Transverse colon (tissue), 4 donors: ENCODE results near the gene RAD9A. TPM values are rescaled to one million over a fixed set of nuclear protein-coding genes. Genes with fewer than 3 reads are reported as not detected.
A peak's percentile ranks its signal among the peaks of the same experiment; 100 is the strongest.

ENCODE experiments used
- DNase-seq: peaks from one replicate; pipeline ENCODE4 v3.0.0-alpha.2; 2019
- H3K27ac ChIP-seq, 4 donors: fragments of 200-600 bp; sonication (generic); 2 replicates each; pipeline ENCODE4 v1.5.1; 2016 to 2018; ENCODE audit warnings: inconsistent platforms in 4 of 4
- H3K27me3 ChIP-seq: fragments of 200-600 bp; sonication (generic); 2 replicates; pipeline ENCODE4 v1.5.1; 2017; ENCODE audit warnings: inconsistent platforms
- H3K36me3 ChIP-seq, 4 donors: fragments of 200-600 bp; sonication (generic); 2 replicates each; pipeline ENCODE4 v1.5.1; 2017 to 2019; ENCODE audit warnings: inconsistent platforms in 4 of 4
- H3K4me1 ChIP-seq, 4 donors: fragments of 200-600 bp; sonication (generic); 2 replicates each; pipeline ENCODE4 v1.5.1; 2017 to 2020; ENCODE audit warnings: inconsistent platforms in 4 of 4
- H3K4me3 ChIP-seq, 4 donors: fragments of 200-600 bp; sonication (generic); 1 replicate in 1 of 4; 2 replicates in 3 of 4; pipeline versions ENCODE4 v1.5.1 to v1.6.1; 2017 to 2019; ENCODE audit warnings: inconsistent platforms in 4 of 4
- H3K9me3 ChIP-seq, 2 donors: fragments of 200-600 bp; sonication (generic); 2 replicates each; pipeline ENCODE4 v1.5.1; 2017 to 2019; ENCODE audit warnings: inconsistent platforms in 2 of 2
- CTCF ChIP-seq, 5 experiments: fragments of 200-600 bp in 3 of 5; fragments of 450-650 bp in 2 of 5; sonication (generic) in 3 of 5; IDR thresholded peaks; 1 replicate in 2 of 5; 2 replicates in 3 of 5; pipeline ENCODE4 v1.5.1; 2016 to 2017; ENCODE audit warnings: antibody characterized with exemption in 5 of 5, inconsistent platforms in 3 of 5, mild to moderate bottlenecking in 2 of 5, moderate library complexity in 1 of 5
- EP300 ChIP-seq: sonication (generic); formaldehyde crosslinking; IDR thresholded peaks from one replicate; pipeline ENCODE4 v1.6.1; 2017; ENCODE audit warnings: antibody characterized with exemption, low read depth
- POLR2A ChIP-seq: fragments of 450-650 bp; IDR thresholded peaks from one replicate; pipeline ENCODE4 v1.6.1; 2016; ENCODE audit warnings: antibody characterized with exemption, mild to moderate bottlenecking, moderate library complexity
- POLR2AphosphoS5 ChIP-seq, 3 donors: sonication (generic); formaldehyde crosslinking; IDR thresholded peaks; one replicate each; pipeline ENCODE4 v1.6.1; 2016; ENCODE audit warnings: antibody characterized with exemption in 3 of 3
- WGBS, 2 donors: methylation state at CpG; one replicate each; pipeline ENCODE4 v1.1.5; 2018; ENCODE audit warnings: low coverage in 1 of 2; 5-methylcytosine and 5-hydroxymethylcytosine counted together
- in situ Hi-C, 4 donors: fragments of 200-750 bp; cut with MboI; loops; one replicate each; pipeline versions ENCODE4 v1.15.0 to v1.15.1; 2017; ENCODE audit warnings: low sequenced_read_pairs in 3 of 4, low pct_ligation_motif_present in 1 of 4, low pct_unique_long_range_greater_than_20kb in 1 of 4
- intact Hi-C: fragments of 100-400 bp; cut with DNase I; formaldehyde crosslinking; loops from one replicate; pipeline ENCODE4 v1.15.1; 2023; ENCODE audit warnings: low total_unique reads
- total RNA-seq, 4 donors: library from RNA; depleted of rRNA; stranded (reverse); fragments of >200 nt; gene quantifications; one replicate each; pipeline ENCODE4 v1.1.0, GENCODE V29; 2016

RAD9A gene
- total RNA-seq, 4 donors from 2014 or later = 37.8 to 470 (median 95.3) TPM

- intact Hi-C loops = no loop called here
- DNase-seq = no peak
- H3K4me1 ChIP-seq = peaks cover 26 to 78% (median 72%) of the 10 kb centered on the region in 4 donors
- no peaks in the 10 kb centered on the region for H3K27me3 ChIP-seq
- peak; percentile 35 to 68 (median 55) for TF ChIP-seq POLR2AphosphoS5 (IDR thresholded peaks at IDR 0.05)
- no peak for TF ChIP-seq CTCF (IDR thresholded peaks at IDR 0.05)
- TF ChIP-seq EP300 = no peak
- in situ Hi-C loops = no loop called here
- 61 to 65% methylated on average over 7 to 12 of the region's 12 CpGs for WGBS, 2 donors
- H3K9me3 ChIP-seq = no peaks in the 10 kb centered on the region
- H3K36me3 ChIP-seq = no peaks in the 10 kb centered on the region
- H3K27ac ChIP-seq = peak overlapping the region; percentile 90 to 96 (median 95)
- no peak overlapping the region for H3K4me3 ChIP-seq
Measured at GRCh38 chr11:67369801-67370284, 21.9 kb upstream of the RAD9A start.

GRCh38 chr11:67370351-67371076 lies 21.3 kb upstream of the RAD9A start:
- no peak for DNase-seq
- WGBS, 2 donors = 68 to 75% methylated on average over 3 to 13 of the region's 14 CpGs

GRCh38 chr11:67371189-67371910 lies 20.4 kb upstream of the RAD9A start:
- Histone ChIP-seq H3K27ac (peak overlapping the region; percentile 90 to 96 (median 95)), H3K27me3 (no peaks in the 10 kb centered on the region), H3K4me1 (peaks cover 19 to 69% (median 65%) of the 10 kb centered on the region in 4 donors), H3K4me3 (peak overlapping the region in 2 of 4 donors; percentile 90 to 94), H3K36me3 (no peaks in the 10 kb centered on the region), H3K9me3 (no peaks in the 10 kb centered on the region)
- DNase-seq = no peak
- WGBS, 2 donors = 20 to 33% methylated on average over 4 to 8 of the region's 8 CpGs
- in situ Hi-C loops (no loop called here), intact Hi-C loops (no loop called here)
- TF ChIP-seq EP300 (no peak), POLR2A (no peak), CTCF (IDR thresholded peaks at IDR 0.05) (peak; percentile 38 to 75 (median 53))

More at GRCh38 chr11:67370351-67371076, 21.3 kb upstream of the RAD9A start:
- H3K27me3 ChIP-seq = no peaks in the 10 kb centered on the region
- peak overlapping the region; percentile 90 to 96 (median 95) for H3K27ac ChIP-seq
- intact Hi-C loops (no loop called here), in situ Hi-C loops (no loop called here)
- TF ChIP-seq POLR2AphosphoS5 (IDR thresholded peaks at IDR 0.05) = peak in 1 of 3 donors; percentile 25
- no peak for TF ChIP-seq EP300
- H3K4me3 ChIP-seq = peak overlapping the region in 1 of 4 donors; percentile 90
- H3K36me3 ChIP-seq = no peaks in the 10 kb centered on the region
- peaks cover 26 to 76% (median 71%) of the 10 kb centered on the region in 4 donors for H3K4me1 ChIP-seq
- H3K9me3 ChIP-seq = no peaks in the 10 kb centered on the region

- Histone ChIP-seq H3K27ac (peak overlapping the region; percentile 90 to 96 (median 95)), H3K4me1 (peaks cover 19 to 63% (median 59%) of the 10 kb centered on the region in 4 donors), H3K36me3 (no peaks in the 10 kb centered on the region), H3K9me3 (no peaks in the 10 kb centered on the region), H3K27me3 (no peaks in the 10 kb centered on the region), H3K4me3 (peak overlapping the region in 3 of 4 donors; percentile 78 to 94 (median 90))
- no peak for TF ChIP-seq CTCF (IDR thresholded peaks at IDR 0.05)
- intact Hi-C loops (no loop called here), in situ Hi-C loops (no loop called here)
- WGBS, 2 donors = 8 to 13% methylated on average over 8 to 13 of the region's 16 CpGs
- no peak for DNase-seq
Measured at GRCh38 chr11:67371911-67372320, 19.9 kb upstream of the RAD9A start.
